Osteoblast (primary cell): ENCODE results near the gene KLK14. TPM values are rescaled to one million over a fixed set of nuclear protein-coding genes. Genes with fewer than 3 reads are reported as not detected.

Source experiments
- DNase-seq: peaks from one replicate; pipeline ENCODE4 v3.0.0; 2011; ENCODE audit warnings: low spot score, mixed read lengths; ENCODE audit not compliant: insufficient read length; ENCODE audit errors: missing footprints
- H2AFZ ChIP-seq: 2 replicates; pipeline ENCODE4 v1.6.0; 2011; ENCODE audit warnings: mild to moderate bottlenecking, low read length
- H3K27ac ChIP-seq: 2 replicates; pipeline ENCODE4 v1.5.1; 2011; ENCODE audit warnings: mild to moderate bottlenecking, low read depth, low read length, moderate library complexity
- H3K27me3 ChIP-seq: 2 replicates; pipeline ENCODE4 v1.6.0; 2012; ENCODE audit warnings: mild to moderate bottlenecking, control low read depth, inconsistent platforms, low read length, moderate library complexity; ENCODE audit not compliant: insufficient read depth
- H3K36me3 ChIP-seq: 2 replicates; pipeline ENCODE4 v1.5.1; 2011; ENCODE audit warnings: mild to moderate bottlenecking, low read length, control low read depth, moderate library complexity; ENCODE audit not compliant: insufficient read depth
- H3K4me1 ChIP-seq: 2 replicates; pipeline ENCODE4 v1.5.1; 2011; ENCODE audit warnings: mild to moderate bottlenecking, low read length, control low read depth, moderate library complexity; ENCODE audit not compliant: insufficient read depth
- H3K4me2 ChIP-seq: 2 replicates; pipeline ENCODE4 v1.6.0; 2011; ENCODE audit warnings: mild to moderate bottlenecking, low read length; ENCODE audit not compliant: insufficient read depth
- H3K4me3 ChIP-seq: fragments of 200-600 bp; sonication (generic); 3 replicates; pipeline ENCODE4 v1.5.1; 2012; ENCODE audit warnings: mild to moderate bottlenecking, low read length, inconsistent platforms; ENCODE audit not compliant: insufficient read depth
- H3K79me2 ChIP-seq: 2 replicates; pipeline ENCODE4 v1.6.0; 2012; ENCODE audit warnings: mild to moderate bottlenecking, low read length, control low read depth, inconsistent platforms; ENCODE audit not compliant: insufficient read depth
- H3K9me3 ChIP-seq: 2 replicates; pipeline ENCODE4 v1.5.1; 2011; ENCODE audit warnings: low read depth, low read length, control low read depth
- H4K20me1 ChIP-seq: 2 replicates; pipeline ENCODE4 v1.6.0; 2012; ENCODE audit warnings: mild to moderate bottlenecking, low read length, control low read depth; ENCODE audit not compliant: insufficient read depth
- total RNA-seq: library from RNA; depleted of rRNA; stranded (reverse); fragments of >200 nt; gene quantifications from 2 replicates; pipeline ENCODE4 v1.2.3, GENCODE V29; 2012
- TF ChIP-seq, protein P1 (sequence below): IDR thresholded peaks from 2 replicates; pipeline ENCODE4 v1.5.1; 2011; ENCODE audit warnings: mild to moderate bottlenecking, low read depth, low read length, moderate library complexity; ENCODE audit errors: extremely low read depth

KLK14 gene
- total RNA-seq, 1 donor: not detected

DNA sequence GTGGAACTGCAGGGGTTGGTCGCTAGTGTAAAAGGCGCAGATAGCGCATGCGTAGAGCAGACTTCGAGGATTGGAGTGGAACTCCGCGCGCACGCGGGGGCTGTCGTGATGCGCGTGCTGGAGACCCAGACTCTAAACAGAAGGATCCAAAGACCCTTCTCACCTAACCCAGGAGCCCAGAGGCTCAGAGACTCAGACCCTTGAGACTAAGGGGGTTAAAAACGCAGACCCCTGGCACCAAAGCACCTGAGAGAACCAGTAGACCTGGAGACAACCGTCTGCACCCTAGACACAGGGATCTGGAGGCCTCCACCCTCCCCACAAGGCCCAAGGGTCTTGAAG, 26.1 kb upstream of the KLK14 start:
- DNase-seq: no peak

DNA sequence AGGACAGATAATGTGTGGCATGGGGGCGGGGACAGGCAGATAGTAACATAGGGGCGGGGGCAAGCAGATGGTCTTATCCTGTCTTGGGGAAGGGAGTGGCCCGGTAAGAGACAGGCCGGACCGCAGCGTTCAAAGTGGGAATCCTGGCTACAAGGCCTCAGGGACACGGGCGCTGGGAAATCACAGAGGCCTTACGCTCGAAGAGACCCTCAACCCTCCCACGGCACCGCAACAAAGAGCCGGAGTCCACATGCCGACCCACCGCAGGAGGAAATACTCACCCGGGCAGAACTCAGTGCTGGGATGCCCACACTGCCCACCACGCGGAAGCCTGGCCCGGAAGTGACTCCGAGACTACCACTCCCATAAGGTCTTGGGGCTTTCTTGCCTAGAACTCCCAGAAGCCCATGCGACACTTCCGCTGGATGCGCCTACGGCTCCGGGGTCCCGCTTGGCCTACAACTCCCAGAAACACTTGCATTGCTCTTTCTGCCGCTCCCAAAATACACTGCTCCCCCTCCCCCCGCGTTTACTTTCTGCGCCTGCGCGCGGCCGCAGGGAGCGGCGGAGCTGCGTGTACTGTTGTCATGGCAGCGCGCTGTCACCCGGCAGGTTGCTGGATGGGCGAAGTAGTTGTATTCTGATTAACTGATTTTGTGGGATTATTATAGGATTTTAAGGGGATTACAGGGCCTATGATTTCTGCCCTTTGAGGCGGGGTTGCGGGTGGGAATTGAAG, 25.5 kb upstream of the KLK14 start, which contains the start of gene CTU1:
Gene CTU1 (minus strand): TSS at position 344 of the 739 bp plus-strand sequence. CDS start 3,840 bp downstream, outside the sequence.
- H3K4me2 ChIP-seq: peak within 1 kb of the TSS; percentile 92
- peak within 1 kb of the TSS; percentile 76 for H3K27ac ChIP-seq
- TF ChIP-seq, protein P1, sequence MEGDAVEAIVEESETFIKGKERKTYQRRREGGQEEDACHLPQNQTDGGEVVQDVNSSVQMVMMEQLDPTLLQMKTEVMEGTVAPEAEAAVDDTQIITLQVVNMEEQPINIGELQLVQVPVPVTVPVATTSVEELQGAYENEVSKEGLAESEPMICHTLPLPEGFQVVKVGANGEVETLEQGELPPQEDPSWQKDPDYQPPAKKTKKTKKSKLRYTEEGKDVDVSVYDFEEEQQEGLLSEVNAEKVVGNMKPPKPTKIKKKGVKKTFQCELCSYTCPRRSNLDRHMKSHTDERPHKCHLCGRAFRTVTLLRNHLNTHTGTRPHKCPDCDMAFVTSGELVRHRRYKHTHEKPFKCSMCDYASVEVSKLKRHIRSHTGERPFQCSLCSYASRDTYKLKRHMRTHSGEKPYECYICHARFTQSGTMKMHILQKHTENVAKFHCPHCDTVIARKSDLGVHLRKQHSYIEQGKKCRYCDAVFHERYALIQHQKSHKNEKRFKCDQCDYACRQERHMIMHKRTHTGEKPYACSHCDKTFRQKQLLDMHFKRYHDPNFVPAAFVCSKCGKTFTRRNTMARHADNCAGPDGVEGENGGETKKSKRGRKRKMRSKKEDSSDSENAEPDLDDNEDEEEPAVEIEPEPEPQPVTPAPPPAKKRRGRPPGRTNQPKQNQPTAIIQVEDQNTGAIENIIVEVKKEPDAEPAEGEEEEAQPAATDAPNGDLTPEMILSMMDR: no peak
- H3K4me3 ChIP-seq: peak within 1 kb of the TSS; percentile 94
- H2AFZ ChIP-seq: peak within 1 kb of the TSS; percentile 97
- peaks cover 11% of the 10 kb centered on the region for H3K4me1 ChIP-seq
- peaks cover 39% of the 10 kb centered on the region for H3K79me2 ChIP-seq
- no peaks in the 10 kb centered on the region for H3K27me3 ChIP-seq
- no peaks in the 10 kb centered on the region for H3K9me3 ChIP-seq
- peaks cover 6% of the 10 kb centered on the region for H4K20me1 ChIP-seq
- peak; percentile 99 for DNase-seq
- H3K36me3 ChIP-seq: peaks cover 13% of the 10 kb centered on the region

More for the DNA sequence above, 26.1 kb upstream of the KLK14 start:
- H3K27me3 ChIP-seq: peaks cover 3% of the 10 kb centered on the region
- H3K4me3 ChIP-seq: peak overlapping the region; percentile 94
- H3K79me2 ChIP-seq: peaks cover 37% of the 10 kb centered on the region
- TF ChIP-seq, protein P1: no peak
- peak overlapping the region; percentile 18 for H3K27ac ChIP-seq
- peak overlapping the region; percentile 91 for H3K4me2 ChIP-seq
- H3K9me3 ChIP-seq: no peaks in the 10 kb centered on the region
- peak overlapping the region; percentile 97 for H2AFZ ChIP-seq
- peaks cover 8% of the 10 kb centered on the region for H3K36me3 ChIP-seq
- peaks cover 6% of the 10 kb centered on the region for H4K20me1 ChIP-seq
- peaks cover 11% of the 10 kb centered on the region for H3K4me1 ChIP-seq

DNA sequence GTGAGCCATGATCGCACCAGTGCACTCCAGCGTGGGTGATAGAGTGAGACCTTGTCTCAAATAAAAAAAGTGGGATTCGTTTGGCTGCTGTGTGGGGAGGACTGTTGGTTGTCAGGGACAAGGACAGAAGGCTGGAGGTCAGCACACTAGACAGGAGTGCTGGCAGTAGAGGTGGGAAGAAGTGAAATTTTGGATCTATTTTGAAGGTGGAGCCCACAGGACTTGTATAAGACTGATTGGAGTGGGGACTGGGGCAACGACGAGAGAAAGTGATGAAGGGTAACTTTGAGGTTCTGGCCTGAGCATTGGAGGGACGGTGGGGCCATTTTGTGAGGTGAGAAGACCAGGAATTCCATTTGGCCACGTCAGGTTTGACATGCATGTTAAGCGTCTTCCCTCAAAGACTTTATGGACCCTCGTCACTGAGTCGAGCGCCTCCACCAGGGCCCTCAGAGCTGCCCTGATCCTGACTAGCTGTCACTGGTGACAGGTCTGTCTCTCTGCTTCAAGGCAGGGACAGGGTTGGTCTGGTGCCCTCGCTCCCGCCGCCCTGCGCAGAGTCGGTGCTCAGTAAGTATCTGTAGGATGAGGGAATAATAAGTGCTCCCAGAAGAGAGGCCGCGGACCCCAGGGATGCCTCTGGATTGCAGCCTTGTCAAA, 24.8 kb upstream of the KLK14 start:
- Histone ChIP-seq H3K4me2 (peak overlapping the region; percentile 92), H3K9me3 (no peaks in the 10 kb centered on the region), H3K4me3 (peak overlapping the region; percentile 94), H2AFZ (peak overlapping the region; percentile 95), H3K4me1 (peaks cover 11% of the 10 kb centered on the region), H4K20me1 (peaks cover 8% of the 10 kb centered on the region), H3K79me2 (peaks cover 42% of the 10 kb centered on the region), H3K27ac (peak overlapping the region; percentile 76), H3K36me3 (peaks cover 20% of the 10 kb centered on the region), H3K27me3 (no peaks in the 10 kb centered on the region)
- TF ChIP-seq, protein P1: no peak
- peak; percentile 88 for DNase-seq

DNA sequence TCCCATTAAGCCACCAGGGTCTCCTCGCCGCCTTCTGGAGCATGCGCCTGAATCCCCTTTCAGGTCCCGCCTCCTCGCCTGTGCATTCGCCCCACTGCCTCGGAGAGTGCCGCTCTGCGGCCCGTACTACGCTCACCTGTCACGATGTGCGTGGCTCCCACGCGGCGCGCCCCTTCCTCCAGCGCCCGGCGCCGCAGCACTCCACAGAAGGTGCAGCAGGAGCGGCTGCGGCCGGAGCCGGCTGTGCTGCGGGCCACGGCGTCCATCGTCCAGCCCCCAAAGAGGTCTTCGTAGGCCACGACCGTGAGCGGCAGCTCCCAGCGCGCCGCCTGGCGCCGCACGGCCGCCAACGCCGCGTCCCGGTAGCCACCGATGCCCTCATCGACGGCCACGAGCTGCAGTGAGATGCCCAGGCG, 21.2 kb upstream of the KLK14 start:
- H3K27ac ChIP-seq: no peak overlapping the region
- H4K20me1 ChIP-seq: peaks cover 30% of the 10 kb centered on the region
- no peaks in the 10 kb centered on the region for H3K27me3 ChIP-seq
- peaks cover 15% of the 10 kb centered on the region for H3K4me1 ChIP-seq
- H3K4me3 ChIP-seq: no peak overlapping the region
- no peaks in the 10 kb centered on the region for H3K9me3 ChIP-seq
- H3K4me2 ChIP-seq: no peak overlapping the region
- TF ChIP-seq, protein P1: no peak
- no peak for DNase-seq
- peaks cover 28% of the 10 kb centered on the region for H3K36me3 ChIP-seq
- H2AFZ ChIP-seq: no peak overlapping the region
- peaks cover 57% of the 10 kb centered on the region for H3K79me2 ChIP-seq
